OCI-LY7 (cell line): Measurements from ENCODE around the gene C9orf152.

Experiments
- CTCF ChIP-seq: fragments of 200-600 bp; sonication (generic); conservative IDR thresholded peaks from 2 replicates; pipeline ENCODE4 v1.5.1; 2014; ENCODE audit warnings: mild to moderate bottlenecking, antibody characterized with exemption, low read length, moderate library complexity, mixed read lengths
- EZH2phosphoT487 ChIP-seq: fragments of 200-600 bp; sonication (generic); IDR thresholded peaks from 2 replicates; pipeline ENCODE4 v1.6.1; 2018; ENCODE audit warnings: low read depth, borderline replicate concordance, mild to moderate bottlenecking, mixed run types, antibody characterized with exemption, low read length, moderate library complexity, mixed read lengths

- no peak for TF ChIP-seq CTCF
- no peak for TF ChIP-seq EZH2phosphoT487
These were observed 27.2 kb downstream of the C9orf152 start for GRCh38 chr9:110180511-110181434.
